ENCODE results near the gene CA5B. TPM values are rescaled to one million over a fixed set of nuclear protein-coding genes. Genes with fewer than 3 reads are reported as not detected.

Gene CA5B
- total RNA-seq, 1 donor from 2014 or later = 13.5 TPM

GRCh38 chrX:15815779-15816437 is 77.8 kb downstream of the CA5B start:
- TF ChIP-seq, protein P1, sequence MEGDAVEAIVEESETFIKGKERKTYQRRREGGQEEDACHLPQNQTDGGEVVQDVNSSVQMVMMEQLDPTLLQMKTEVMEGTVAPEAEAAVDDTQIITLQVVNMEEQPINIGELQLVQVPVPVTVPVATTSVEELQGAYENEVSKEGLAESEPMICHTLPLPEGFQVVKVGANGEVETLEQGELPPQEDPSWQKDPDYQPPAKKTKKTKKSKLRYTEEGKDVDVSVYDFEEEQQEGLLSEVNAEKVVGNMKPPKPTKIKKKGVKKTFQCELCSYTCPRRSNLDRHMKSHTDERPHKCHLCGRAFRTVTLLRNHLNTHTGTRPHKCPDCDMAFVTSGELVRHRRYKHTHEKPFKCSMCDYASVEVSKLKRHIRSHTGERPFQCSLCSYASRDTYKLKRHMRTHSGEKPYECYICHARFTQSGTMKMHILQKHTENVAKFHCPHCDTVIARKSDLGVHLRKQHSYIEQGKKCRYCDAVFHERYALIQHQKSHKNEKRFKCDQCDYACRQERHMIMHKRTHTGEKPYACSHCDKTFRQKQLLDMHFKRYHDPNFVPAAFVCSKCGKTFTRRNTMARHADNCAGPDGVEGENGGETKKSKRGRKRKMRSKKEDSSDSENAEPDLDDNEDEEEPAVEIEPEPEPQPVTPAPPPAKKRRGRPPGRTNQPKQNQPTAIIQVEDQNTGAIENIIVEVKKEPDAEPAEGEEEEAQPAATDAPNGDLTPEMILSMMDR (IDR thresholded peaks at IDR 0.05) = peak in 1 of 3 experiments; percentile 17
- H3K9me3 ChIP-seq = no peaks in the 10 kb centered on the region
- H3K36me3 ChIP-seq = peaks cover 53 to 86% of the 10 kb centered on the region in 2 donors
- H3K27ac ChIP-seq = no peak overlapping the region
- no peaks in the 10 kb centered on the region for H3K4me1 ChIP-seq
- H3K27me3 ChIP-seq = no peaks in the 10 kb centered on the region
- no peak for DNase-seq (ENCODE audit: low spot score in 2 of 2)
- no peak overlapping the region for H3K4me3 ChIP-seq
- intact Hi-C loops (cut with DNase I) = no loop called here

DNA sequence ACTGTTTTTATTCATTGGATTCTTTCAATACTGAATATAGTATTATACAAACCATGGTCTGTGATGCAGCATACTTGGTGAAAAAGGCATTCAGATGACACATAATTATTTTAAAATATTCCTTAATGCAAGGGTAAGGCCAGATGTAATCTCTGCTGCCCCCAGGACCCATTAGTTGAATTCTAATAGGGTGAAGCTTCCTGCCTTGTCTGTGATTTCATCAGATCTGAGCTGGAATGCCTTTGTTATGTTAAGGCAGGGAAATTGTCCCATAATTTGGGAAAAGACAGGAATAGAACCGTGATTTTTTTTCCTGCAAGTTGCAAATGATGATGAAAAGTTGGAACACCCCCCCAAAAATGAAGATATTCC is 78.4 kb downstream of the CA5B start:
- intact Hi-C loops (cut with DNase I) = no loop called here
- H3K4me3 ChIP-seq = no peak overlapping the region
- no peaks in the 10 kb centered on the region for H3K9me3 ChIP-seq
- H3K27ac ChIP-seq = no peak overlapping the region
- DNase-seq (ENCODE audit: low spot score in 2 of 2) = no peak
- TF ChIP-seq, protein P1 (IDR thresholded peaks at IDR 0.05) = no peak
- no peaks in the 10 kb centered on the region for H3K27me3 ChIP-seq
- peaks cover 55 to 84% of the 10 kb centered on the region in 2 donors for H3K36me3 ChIP-seq
- H3K4me1 ChIP-seq = no peaks in the 10 kb centered on the region

GRCh38 chrX:15816886-15817285 is 78.8 kb downstream of the CA5B start:
- Histone ChIP-seq H3K4me1 (no peaks in the 10 kb centered on the region), H3K9me3 (no peaks in the 10 kb centered on the region), H3K27ac (no peak overlapping the region), H3K36me3 (peaks cover 54 to 84% of the 10 kb centered on the region in 2 donors), H3K27me3 (no peaks in the 10 kb centered on the region), H3K4me3 (no peak overlapping the region)
- TF ChIP-seq, protein P1 (IDR thresholded peaks at IDR 0.05) = no peak
- DNase-seq (ENCODE audit: low spot score in 2 of 2) = no peak
- intact Hi-C loops (cut with DNase I) = no loop called here

GRCh38 chrX:15820106-15821073 is 82.3 kb downstream of the CA5B start:
- Histone ChIP-seq H3K4me3 (no peak overlapping the region), H3K36me3 (peaks cover 52 to 80% of the 10 kb centered on the region in 2 donors), H3K27ac (no peak overlapping the region), H3K9me3 (no peaks in the 10 kb centered on the region), H3K4me1 (no peaks in the 10 kb centered on the region), H3K27me3 (no peaks in the 10 kb centered on the region)
- intact Hi-C loops (cut with DNase I) = no loop called here
- TF ChIP-seq, protein P1 (IDR thresholded peaks at IDR 0.05) = no peak
- no peak for DNase-seq (ENCODE audit: low spot score in 2 of 2)

GRCh38 chrX:15822922-15823321 is 84.9 kb downstream of the CA5B start:
- TF ChIP-seq, protein P1 (IDR thresholded peaks at IDR 0.05) = no peak
- H3K27me3 ChIP-seq = no peaks in the 10 kb centered on the region
- DNase-seq (ENCODE audit: low spot score in 2 of 2) = no peak
- H3K4me3 ChIP-seq = no peak overlapping the region
- peaks cover 44 to 67% of the 10 kb centered on the region in 2 donors for H3K36me3 ChIP-seq
- intact Hi-C loops (cut with DNase I) = no loop called here
- no peaks in the 10 kb centered on the region for H3K9me3 ChIP-seq
- no peaks in the 10 kb centered on the region for H3K4me1 ChIP-seq
- no peak overlapping the region for H3K27ac ChIP-seq
